NB4 (cell line): Measurements from ENCODE around the gene VGLL1.

ENCODE experiments used
- MYC ChIP-seq: IDR thresholded peaks from 2 replicates; pipeline ENCODE4 v1.6.1; 2011; ENCODE audit warnings: low read depth, low read length
- POLR2A ChIP-seq: IDR thresholded peaks from 2 replicates; pipeline ENCODE4 v1.6.1; 2011; ENCODE audit warnings: mild to moderate bottlenecking; ENCODE audit not compliant: insufficient read length; ENCODE audit errors: extremely low read depth
- TF ChIP-seq, protein P1 (sequence below): IDR thresholded peaks from one replicate; pipeline ENCODE4 v1.5.1; 2012; ENCODE audit warnings: low read depth, low read length

DNA sequence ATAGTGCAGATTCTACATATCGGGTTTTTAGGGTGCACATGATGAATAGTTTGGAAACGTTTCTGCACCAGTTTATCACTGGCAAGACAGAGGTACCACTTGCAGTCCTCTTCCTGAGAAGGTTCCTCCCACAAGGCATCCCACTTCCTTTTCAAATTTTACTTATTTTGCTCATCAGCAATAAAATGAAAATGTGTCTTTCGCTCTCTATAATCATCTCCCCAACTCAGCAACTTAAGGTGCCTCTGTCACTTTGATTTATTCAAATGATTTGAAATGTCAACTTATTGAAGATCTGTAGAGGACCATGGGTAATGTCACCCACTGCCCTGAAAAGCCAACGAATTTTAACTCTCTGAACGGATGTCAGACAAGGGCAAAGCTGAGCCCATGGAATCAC, 53.2 kb downstream of the VGLL1 start:
- TF ChIP-seq, protein P1, sequence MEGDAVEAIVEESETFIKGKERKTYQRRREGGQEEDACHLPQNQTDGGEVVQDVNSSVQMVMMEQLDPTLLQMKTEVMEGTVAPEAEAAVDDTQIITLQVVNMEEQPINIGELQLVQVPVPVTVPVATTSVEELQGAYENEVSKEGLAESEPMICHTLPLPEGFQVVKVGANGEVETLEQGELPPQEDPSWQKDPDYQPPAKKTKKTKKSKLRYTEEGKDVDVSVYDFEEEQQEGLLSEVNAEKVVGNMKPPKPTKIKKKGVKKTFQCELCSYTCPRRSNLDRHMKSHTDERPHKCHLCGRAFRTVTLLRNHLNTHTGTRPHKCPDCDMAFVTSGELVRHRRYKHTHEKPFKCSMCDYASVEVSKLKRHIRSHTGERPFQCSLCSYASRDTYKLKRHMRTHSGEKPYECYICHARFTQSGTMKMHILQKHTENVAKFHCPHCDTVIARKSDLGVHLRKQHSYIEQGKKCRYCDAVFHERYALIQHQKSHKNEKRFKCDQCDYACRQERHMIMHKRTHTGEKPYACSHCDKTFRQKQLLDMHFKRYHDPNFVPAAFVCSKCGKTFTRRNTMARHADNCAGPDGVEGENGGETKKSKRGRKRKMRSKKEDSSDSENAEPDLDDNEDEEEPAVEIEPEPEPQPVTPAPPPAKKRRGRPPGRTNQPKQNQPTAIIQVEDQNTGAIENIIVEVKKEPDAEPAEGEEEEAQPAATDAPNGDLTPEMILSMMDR: no peak
- no peak for TF ChIP-seq MYC
- TF ChIP-seq POLR2A: no peak
